Hepatocyte (in vitro differentiated cells): ENCODE data around the gene CLTCL1.

Source experiments
- EZH2 ChIP-seq: fragments of 200-600 bp; sonication (generic); IDR thresholded peaks from 2 replicates; pipeline ENCODE4 v1.6.1; 2016; ENCODE audit warnings: antibody characterized with exemption, mild to moderate bottlenecking, borderline replicate concordance
- EZH2phosphoT487 ChIP-seq: fragments of 200-600 bp; sonication (generic); IDR thresholded peaks from one replicate; pipeline ENCODE4 v1.6.1; 2018; ENCODE audit warnings: antibody characterized with exemption, mild to moderate bottlenecking, low read depth, moderate library complexity; ENCODE audit not compliant: unreplicated experiment, severe bottlenecking
- TF ChIP-seq, protein P1 (sequence below): fragments of 200-600 bp; sonication (generic); IDR thresholded peaks from 2 replicates; pipeline ENCODE4 v1.5.1; 2016; ENCODE audit warnings: antibody characterized with exemption, mild to moderate bottlenecking; ENCODE audit not compliant: poor library complexity

DNA sequence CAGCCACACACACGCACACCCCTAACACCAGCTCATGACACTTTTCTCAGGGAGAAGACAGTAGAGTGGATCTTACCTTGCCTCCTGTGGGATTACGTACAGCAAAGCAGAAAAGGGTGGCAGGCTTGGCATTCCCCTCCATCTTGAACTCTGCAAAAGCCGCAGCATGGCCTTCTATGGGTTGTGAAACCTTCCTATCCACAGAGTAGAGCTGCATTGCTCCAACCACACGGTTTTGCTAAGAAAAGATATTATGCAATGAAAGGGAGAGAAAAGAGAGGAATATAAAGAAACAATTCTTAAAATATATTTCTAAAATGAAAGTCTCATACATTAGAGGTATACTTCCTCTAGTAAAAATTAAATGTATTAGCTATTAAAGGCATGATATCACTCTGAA, 48.8 kb downstream of the CLTCL1 start:
- TF ChIP-seq, protein P1, sequence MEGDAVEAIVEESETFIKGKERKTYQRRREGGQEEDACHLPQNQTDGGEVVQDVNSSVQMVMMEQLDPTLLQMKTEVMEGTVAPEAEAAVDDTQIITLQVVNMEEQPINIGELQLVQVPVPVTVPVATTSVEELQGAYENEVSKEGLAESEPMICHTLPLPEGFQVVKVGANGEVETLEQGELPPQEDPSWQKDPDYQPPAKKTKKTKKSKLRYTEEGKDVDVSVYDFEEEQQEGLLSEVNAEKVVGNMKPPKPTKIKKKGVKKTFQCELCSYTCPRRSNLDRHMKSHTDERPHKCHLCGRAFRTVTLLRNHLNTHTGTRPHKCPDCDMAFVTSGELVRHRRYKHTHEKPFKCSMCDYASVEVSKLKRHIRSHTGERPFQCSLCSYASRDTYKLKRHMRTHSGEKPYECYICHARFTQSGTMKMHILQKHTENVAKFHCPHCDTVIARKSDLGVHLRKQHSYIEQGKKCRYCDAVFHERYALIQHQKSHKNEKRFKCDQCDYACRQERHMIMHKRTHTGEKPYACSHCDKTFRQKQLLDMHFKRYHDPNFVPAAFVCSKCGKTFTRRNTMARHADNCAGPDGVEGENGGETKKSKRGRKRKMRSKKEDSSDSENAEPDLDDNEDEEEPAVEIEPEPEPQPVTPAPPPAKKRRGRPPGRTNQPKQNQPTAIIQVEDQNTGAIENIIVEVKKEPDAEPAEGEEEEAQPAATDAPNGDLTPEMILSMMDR: no peak
- TF ChIP-seq EZH2 (no peak), EZH2phosphoT487 (no peak)
